A673 (cell line): ENCODE results near the gene APBB2. TPM values are rescaled to one million over a fixed set of nuclear protein-coding genes. Genes with fewer than 3 reads are reported as not detected.

ENCODE experiments used
- BruUV-seq: library from RNA; stranded (reverse); fragments of 400-500 nt; replicated peaks from 2 replicates; lab custom pipeline; 2021; lab: Mats Ljungman, UMichigan
- CTCF ChIA-PET: fragments of 300-600 bp; sonication (Branson Sonifier 250); formaldehyde crosslinking; loops from one replicate; lab custom pipeline; 2022; ENCODE audit warnings: antibody characterized with exemption; lab: Charles Lee
- POLR2A ChIA-PET: fragments of 300-600 bp; sonication (Branson Sonifier 250); formaldehyde crosslinking; loops from one replicate; lab custom pipeline; 2022; ENCODE audit warnings: antibody characterized with exemption; ENCODE audit not compliant: low non-redundant PET; lab: Charles Lee
- DNase-seq: peaks from one replicate; pipeline ENCODE4 v3.0.0-alpha.2; 2015; ENCODE audit warnings: low spot score
- H3K27ac ChIP-seq: fragments of 200-600 bp; sonication (generic); 2 replicates; pipeline ENCODE4 v1.5.1; 2016; ENCODE audit warnings: mixed run types, low read depth, mild to moderate bottlenecking, mixed read lengths, antibody characterized with exemption, low read length; ENCODE audit not compliant: poor library complexity, severe bottlenecking
- H3K27me3 ChIP-seq: fragments of 200-600 bp; sonication (generic); replicated peaks from 2 replicates; pipeline ENCODE4 v1.6.1; 2017; ENCODE audit warnings: mixed run types, low read depth, mild to moderate bottlenecking, mixed read lengths, antibody characterized with exemption, low read length; ENCODE audit not compliant: insufficient read depth, poor library complexity
- H3K36me3 ChIP-seq: fragments of 200-600 bp; sonication (generic); 2 replicates; pipeline ENCODE4 v1.6.1; 2016; ENCODE audit warnings: mixed run types, mild to moderate bottlenecking, mixed read lengths, antibody characterized with exemption, low read length; ENCODE audit not compliant: insufficient read depth, poor library complexity, severe bottlenecking
- H3K4me1 ChIP-seq: fragments of 200-600 bp; sonication (generic); 2 replicates; pipeline ENCODE4 v1.6.1; 2017; ENCODE audit warnings: mixed run types, mild to moderate bottlenecking, mixed read lengths, antibody characterized with exemption, low read length; ENCODE audit not compliant: insufficient read depth, poor library complexity, severe bottlenecking
- H3K4me3 ChIP-seq: fragments of 200-600 bp; sonication (generic); 2 replicates; pipeline ENCODE4 v1.5.1; 2016; ENCODE audit warnings: low read depth, mixed run types, mild to moderate bottlenecking, mixed read lengths, low read length; ENCODE audit not compliant: poor library complexity, severe bottlenecking
- H3K9me3 ChIP-seq: fragments of 200-600 bp; sonication (generic); 2 replicates; pipeline ENCODE4 v1.6.1; 2016; ENCODE audit warnings: mixed run types, low read depth, mild to moderate bottlenecking, mixed read lengths, antibody characterized with exemption, low read length; ENCODE audit not compliant: poor library complexity, severe bottlenecking
- EZH2 ChIP-seq: fragments of 200-600 bp; sonication (generic); IDR thresholded peaks from 2 replicates; pipeline ENCODE4 v1.6.1; 2017; ENCODE audit warnings: borderline replicate concordance, low read depth, mild to moderate bottlenecking, mixed read lengths, antibody characterized with exemption, low read length; ENCODE audit not compliant: poor library complexity, severe bottlenecking
- intact Hi-C: fragments of 100-400 bp; cut with micrococcal nuclease; formaldehyde crosslinking; loops from one replicate; pipeline ENCODE4 v1.10.0; 2022; ENCODE audit not compliant: unreplicated experiment
- total RNA-seq: library from RNA; stranded (reverse); gene quantifications from 2 replicates; pipeline ENCODE4 v1.2.3, GENCODE V29; 2021
- TF ChIP-seq, protein P1 (sequence below): fragments of 300-800, 200-600 bp; sonication (generic); conservative IDR thresholded peaks from 2 replicates; pipeline ENCODE4 v1.5.1; 2017; ENCODE audit warnings: low read depth, mild to moderate bottlenecking, antibody characterized with exemption, low read length, moderate library complexity, mixed read lengths

APBB2 gene
- total RNA-seq, 1 experiment from 2014 or later = 10.3 TPM

DNA sequence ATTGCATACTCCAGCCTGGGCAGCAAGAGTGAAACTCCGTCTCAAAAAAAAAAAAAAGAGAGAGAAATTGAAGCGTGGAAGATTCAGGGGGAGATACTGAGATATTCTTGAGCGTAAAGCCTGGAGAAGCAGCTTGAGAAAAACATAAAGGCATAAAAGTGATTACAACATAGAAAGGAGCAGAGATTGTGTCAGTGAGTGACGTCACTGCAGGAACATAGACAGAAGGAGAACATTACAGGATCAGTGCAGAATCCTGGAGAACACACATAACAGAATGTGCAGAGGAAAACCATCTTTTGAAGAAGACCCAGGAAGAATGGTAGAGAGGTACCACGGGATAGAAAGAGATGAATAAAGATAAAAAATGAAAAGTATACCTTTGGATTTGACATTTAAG lies 147.0 kb downstream of the APBB2 start:
- ChIA-PET POLR2A (no interaction called here), CTCF (no interaction called here)
- no peak for DNase-seq
- Histone ChIP-seq H3K27ac (no peak overlapping the region), H3K4me3 (no peak overlapping the region), H3K9me3 (no peaks in the 10 kb centered on the region), H3K27me3 (no peaks in the 10 kb centered on the region), H3K36me3 (no peaks in the 10 kb centered on the region), H3K4me1 (no peaks in the 10 kb centered on the region)
- no TSS peak for BruUV-seq
- intact Hi-C loops = no loop called here
- no peak for TF ChIP-seq EZH2
- TF ChIP-seq, protein P1, sequence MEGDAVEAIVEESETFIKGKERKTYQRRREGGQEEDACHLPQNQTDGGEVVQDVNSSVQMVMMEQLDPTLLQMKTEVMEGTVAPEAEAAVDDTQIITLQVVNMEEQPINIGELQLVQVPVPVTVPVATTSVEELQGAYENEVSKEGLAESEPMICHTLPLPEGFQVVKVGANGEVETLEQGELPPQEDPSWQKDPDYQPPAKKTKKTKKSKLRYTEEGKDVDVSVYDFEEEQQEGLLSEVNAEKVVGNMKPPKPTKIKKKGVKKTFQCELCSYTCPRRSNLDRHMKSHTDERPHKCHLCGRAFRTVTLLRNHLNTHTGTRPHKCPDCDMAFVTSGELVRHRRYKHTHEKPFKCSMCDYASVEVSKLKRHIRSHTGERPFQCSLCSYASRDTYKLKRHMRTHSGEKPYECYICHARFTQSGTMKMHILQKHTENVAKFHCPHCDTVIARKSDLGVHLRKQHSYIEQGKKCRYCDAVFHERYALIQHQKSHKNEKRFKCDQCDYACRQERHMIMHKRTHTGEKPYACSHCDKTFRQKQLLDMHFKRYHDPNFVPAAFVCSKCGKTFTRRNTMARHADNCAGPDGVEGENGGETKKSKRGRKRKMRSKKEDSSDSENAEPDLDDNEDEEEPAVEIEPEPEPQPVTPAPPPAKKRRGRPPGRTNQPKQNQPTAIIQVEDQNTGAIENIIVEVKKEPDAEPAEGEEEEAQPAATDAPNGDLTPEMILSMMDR = no peak

DNA sequence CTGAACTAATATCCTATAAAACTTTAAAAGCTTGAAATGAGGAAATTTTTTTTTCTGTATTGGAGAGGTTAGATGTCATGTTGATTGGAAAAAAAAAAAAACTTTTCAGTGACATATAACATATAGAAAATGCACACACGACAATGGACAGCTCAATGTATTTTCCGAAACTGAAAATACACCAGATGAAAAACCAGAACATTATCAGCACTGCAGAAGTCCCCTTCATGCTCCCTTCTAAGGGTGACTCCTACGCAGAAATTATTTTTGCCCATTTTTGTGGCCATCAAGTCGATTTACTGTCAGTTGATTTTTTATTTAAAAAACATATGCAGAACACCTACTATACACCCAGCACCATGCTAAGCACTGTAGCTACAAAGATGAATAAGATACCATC lies 148.3 kb downstream of the APBB2 start:
- CTCF ChIA-PET = no interaction called here
- Histone ChIP-seq H3K4me1 (no peaks in the 10 kb centered on the region), H3K9me3 (no peaks in the 10 kb centered on the region), H3K4me3 (no peak overlapping the region), H3K27me3 (no peaks in the 10 kb centered on the region), H3K27ac (no peak overlapping the region), H3K36me3 (no peaks in the 10 kb centered on the region)
- POLR2A ChIA-PET = no interaction called here
- intact Hi-C loops = no loop called here
- no TSS peak for BruUV-seq
- DNase-seq = no peak
- TF ChIP-seq EZH2 = no peak
- TF ChIP-seq, protein P1 = no peak

DNA sequence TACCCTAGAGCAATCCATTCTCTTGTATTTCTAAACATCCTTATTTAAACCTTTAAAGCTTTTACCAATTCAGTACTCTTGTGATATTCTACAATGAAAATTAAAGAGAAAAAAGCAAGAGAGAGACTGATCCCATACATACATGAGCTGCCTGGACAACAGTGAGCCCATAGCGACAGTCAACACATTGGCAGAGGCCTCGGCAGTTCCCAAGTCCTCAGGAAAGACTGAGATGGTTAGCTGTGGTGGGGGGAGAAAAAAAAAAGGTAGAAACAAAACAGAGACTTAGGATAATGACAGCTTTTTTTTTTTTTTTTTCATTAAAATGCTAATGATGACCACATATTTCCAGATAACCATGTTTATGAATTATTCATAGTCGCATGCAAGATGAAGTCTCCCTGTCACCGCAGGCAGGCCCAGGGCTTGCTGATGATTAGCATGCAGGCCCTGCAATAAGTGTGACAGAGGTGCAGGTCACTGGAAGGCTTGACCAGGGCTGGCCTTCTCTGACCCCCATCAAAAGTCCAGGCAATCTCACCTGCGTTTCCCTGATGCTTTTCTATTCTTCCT lies 148.8 kb downstream of the APBB2 start:
- no peak overlapping the region for H3K4me3 ChIP-seq
- H3K9me3 ChIP-seq = no peaks in the 10 kb centered on the region
- CTCF ChIA-PET = no interaction called here
- no peaks in the 10 kb centered on the region for H3K4me1 ChIP-seq
- H3K27me3 ChIP-seq = no peaks in the 10 kb centered on the region
- no peaks in the 10 kb centered on the region for H3K36me3 ChIP-seq
- no peak for DNase-seq
- H3K27ac ChIP-seq = no peak overlapping the region
- intact Hi-C loops = no loop called here
- POLR2A ChIA-PET = no interaction called here
- no peak for TF ChIP-seq EZH2
- TF ChIP-seq, protein P1 = no peak
- BruUV-seq = no TSS peak
